Activated CD8-positive, alpha-beta memory T cell treated with anti-CD3 and anti-CD28 coated beads for 24 hours (primary cell): ENCODE results near the gene PHF24.
"Not testable (repeated sequence)": the region's sequence is repeated elsewhere in the genome, so short reads cannot be mapped to it uniquely, and the experiment has no call there.

ENCODE experiments used
- DNase-seq: peaks from one replicate; pipeline ENCODE4 v3.0.0-alpha.2; 2020

The PHF24 gene

GRCh38 chr9:34957492-34958410 is at the start of gene PHF24:
Gene PHF24, plus strand, starts transcription at chr9:34958285. Its CDS starts 13,014 bp downstream, at chr9:34971299.
- DNase-seq: peak; percentile 60

- DNase-seq: no peak
Observed at GRCh38 chr9:34927061-34927460, 31.0 kb upstream of the PHF24 start.

- no peak for DNase-seq
Observed at GRCh38 chr9:34928921-34929320, 29.2 kb upstream of the PHF24 start.

GRCh38 chr9:34929506-34930102 is 28.5 kb upstream of the PHF24 start:
- no peak for DNase-seq

GRCh38 chr9:34939989-34940388 is 18.1 kb upstream of the PHF24 start:
- not testable (repeated sequence) for DNase-seq

- DNase-seq: no peak
Observed at GRCh38 chr9:34948451-34948850, 9.6 kb upstream of the PHF24 start.

- DNase-seq: no peak
Observed at GRCh38 chr9:34954225-34954624, 3.9 kb upstream of the PHF24 start.

GRCh38 chr9:34956066-34956465 is 2.0 kb upstream of the PHF24 start:
- not testable (repeated sequence) for DNase-seq

- DNase-seq: no peak
Observed at GRCh38 chr9:34956648-34957047, 1.4 kb upstream of the PHF24 start.

GRCh38 chr9:34958411-34958982 is 412 bp downstream of the PHF24 start:
- DNase-seq: peak; percentile 58

GRCh38 chr9:34959461-34959860 is 1.4 kb downstream of the PHF24 start:
- no peak for DNase-seq

- DNase-seq: no peak
Observed at GRCh38 chr9:34961574-34962490, 3.7 kb downstream of the PHF24 start.

- DNase-seq: peak; percentile 17
Observed at GRCh38 chr9:34962546-34962945, 4.5 kb downstream of the PHF24 start.

- DNase-seq: peak; percentile 3
Observed at GRCh38 chr9:34963552-34963951, 5.5 kb downstream of the PHF24 start.

- DNase-seq: no peak
Observed at GRCh38 chr9:34964458-34964857, 6.4 kb downstream of the PHF24 start.

GRCh38 chr9:34971146-34971811 is 13.2 kb downstream of the PHF24 start:
- peak; percentile 13 for DNase-seq

- DNase-seq: no peak
Observed at GRCh38 chr9:34974664-34975063, 16.6 kb downstream of the PHF24 start.

- DNase-seq: no peak
Observed at GRCh38 chr9:34976441-34976840, 18.4 kb downstream of the PHF24 start.

GRCh38 chr9:34976992-34977391 is 18.9 kb downstream of the PHF24 start:
- no peak for DNase-seq

GRCh38 chr9:34980181-34980761 is 22.2 kb downstream of the PHF24 start:
- DNase-seq: no peak

GRCh38 chr9:34982361-34982760 is 24.3 kb downstream of the PHF24 start:
- no peak for DNase-seq

GRCh38 chr9:34983209-34983608 is 25.1 kb downstream of the PHF24 start:
- DNase-seq: no peak
